H1 (cell line): ENCODE measurements around the gene SPINDOC.

Experiments used
- CEBPB ChIP-seq: IDR thresholded peaks from 2 replicates; pipeline ENCODE4 v1.6.1; 2012; ENCODE audit warnings: low read depth, low read length
- CTCF ChIP-seq, 3 experiments: IDR thresholded peaks; 1 replicate in 2 of 3; 2 replicates in 1 of 3; pipeline versions ENCODE4 v1.5.1 to v1.6.1; 2011; ENCODE audit warnings: low read length in 3 of 3, mild to moderate bottlenecking in 3 of 3, inconsistent platforms in 2 of 3, low read depth in 1 of 3, moderate library complexity in 1 of 3; ENCODE audit not compliant: insufficient read depth in 1 of 3; ENCODE audit errors: control extremely low read depth in 1 of 3
- EP300 ChIP-seq, 2 experiments: IDR thresholded peaks; 1 replicate in 1 of 2; 2 replicates in 1 of 2; pipeline ENCODE4 v1.6.1; 2011 to 2012; ENCODE audit warnings: low read depth in 2 of 2, low read length in 2 of 2, mild to moderate bottlenecking in 2 of 2, borderline replicate concordance in 1 of 2, inconsistent platforms in 1 of 2, moderate library complexity in 1 of 2
- EZH2 ChIP-seq: fragments of 200-600 bp; sonication (generic); IDR thresholded peaks from 2 replicates; pipeline ENCODE4 v1.7.1; 2012; ENCODE audit warnings: low read depth, mild to moderate bottlenecking, moderate library complexity, low read length, inconsistent platforms; ENCODE audit not compliant: severe bottlenecking
- FOSL1 ChIP-seq: IDR thresholded peaks from 2 replicates; pipeline ENCODE4 v1.6.1; 2011; ENCODE audit warnings: mild to moderate bottlenecking, low read depth, low read length, moderate library complexity; ENCODE audit not compliant: insufficient read depth
- GABPA ChIP-seq: IDR thresholded peaks from 2 replicates; pipeline ENCODE4 v1.6.1; 2011; ENCODE audit warnings: mild to moderate bottlenecking, low read length, moderate library complexity, borderline replicate concordance; ENCODE audit not compliant: insufficient read depth
- JUND ChIP-seq: IDR thresholded peaks from 2 replicates; pipeline ENCODE4 v1.6.1; 2011; ENCODE audit warnings: mild to moderate bottlenecking, improper control_type of control experiment, low read length
- PHF8 ChIP-seq: fragments of 200-600 bp; sonication (generic); conservative IDR thresholded peaks from 2 replicates; pipeline ENCODE4 v1.7.1; 2012; ENCODE audit warnings: low read depth, mild to moderate bottlenecking, inconsistent platforms, low read length, moderate library complexity
- POLR2A ChIP-seq, 2 experiments: IDR thresholded peaks; 1 replicate in 1 of 2; 2 replicates in 1 of 2; pipeline ENCODE4 v1.6.1; 2011; ENCODE audit warnings: low read depth in 2 of 2, low read length in 2 of 2, mild to moderate bottlenecking in 2 of 2; ENCODE audit errors: control extremely low read depth in 1 of 2
- RBBP5 ChIP-seq: IDR thresholded peaks from 2 replicates; pipeline ENCODE4 v1.7.1; 2012; ENCODE audit warnings: low read depth, mild to moderate bottlenecking, inconsistent platforms, low read length, moderate library complexity, borderline replicate concordance
- SAP30 ChIP-seq: fragments of 300-600 bp; sonication (generic); IDR thresholded peaks from 2 replicates; pipeline ENCODE4 v1.7.1; 2012; ENCODE audit warnings: low read length, moderate library complexity, mild to moderate bottlenecking, inconsistent platforms; ENCODE audit not compliant: insufficient read depth, insufficient replicate concordance
- TAF1 ChIP-seq: IDR thresholded peaks from 2 replicates; pipeline ENCODE4 v1.6.1; 2011; ENCODE audit warnings: mild to moderate bottlenecking, low read depth, low read length
- USF2 ChIP-seq: IDR thresholded peaks from 2 replicates; pipeline ENCODE4 v1.6.1; 2011; ENCODE audit warnings: low read length, improper control_type of control experiment

GRCh38 chr11:63871962-63872799 is 58.9 kb downstream of the SPINDOC start:
- TF ChIP-seq CTCF (IDR thresholded peaks at IDR 0.05; ENCODE audit: control extremely low read depth in 1 of 3, insufficient read depth in 1 of 3, low read depth in 1 of 3, low read length in 3 of 3) (peak; percentile 14 to 45 (median 34)), JUND (no peak), SAP30 (no peak), TAF1 (no peak), GABPA (no peak), CEBPB (peak; percentile 96), EP300 (IDR thresholded peaks at IDR 0.05; ENCODE audit: borderline replicate concordance in 1 of 2, low read depth in 2 of 2, low read length in 2 of 2) (no peak), PHF8 (no peak), EZH2 (no peak), POLR2A (IDR thresholded peaks at IDR 0.05; ENCODE audit: control extremely low read depth in 1 of 2, low read depth in 2 of 2, low read length in 2 of 2) (no peak), USF2 (no peak), FOSL1 (no peak), RBBP5 (no peak)
